GM21423 (cell line): Measurements from ENCODE around the gene TM9SF2.
"Not testable (repeated sequence)": the region's sequence is repeated elsewhere in the genome, so short reads cannot be mapped to it uniquely, and the experiment has no call there.

ENCODE experiments used
- ATAC-seq: cut with Tn5 transposase; IDR thresholded peaks from one replicate; pipeline ENCODE4 v1.9.1; 2021; ENCODE audit warnings: mild to moderate bottlenecking, moderate library complexity; ENCODE audit not compliant: unreplicated experiment

Gene TM9SF2

GRCh38 chr13:99491750-99492149 is 9.5 kb upstream of the TM9SF2 start:
- not testable (repeated sequence) for ATAC-seq

GRCh38 chr13:99495466-99496183 is 5.6 kb upstream of the TM9SF2 start:
- no peak for ATAC-seq

- peak; percentile 34 for ATAC-seq
Observed at GRCh38 chr13:99496184-99497142, 4.8 kb upstream of the TM9SF2 start.

- peak; percentile 44 for ATAC-seq
Observed at GRCh38 chr13:99498171-99499161, 2.8 kb upstream of the TM9SF2 start.

GRCh38 chr13:99500839-99501183 is 461 bp upstream of the TM9SF2 start:
- ATAC-seq, result no peak

- ATAC-seq, result no peak
Observed at GRCh38 chr13:99501848-99502301, 603 bp downstream of the TM9SF2 start.

GRCh38 chr13:99505814-99506269 is 4.6 kb downstream of the TM9SF2 start:
- ATAC-seq, result no peak

GRCh38 chr13:99506634-99507033 is 5.4 kb downstream of the TM9SF2 start:
- ATAC-seq, result peak; percentile 86

GRCh38 chr13:99507054-99507453 is 5.8 kb downstream of the TM9SF2 start:
- no peak for ATAC-seq

GRCh38 chr13:99507551-99507950 is 6.3 kb downstream of the TM9SF2 start:
- ATAC-seq, result no peak

GRCh38 chr13:99507986-99508385 is 6.7 kb downstream of the TM9SF2 start:
- ATAC-seq, result no peak

- no peak for ATAC-seq
Observed at GRCh38 chr13:99509479-99509878, 8.2 kb downstream of the TM9SF2 start.

GRCh38 chr13:99514801-99515200 is 13.5 kb downstream of the TM9SF2 start:
- ATAC-seq, result no peak

- ATAC-seq, result no peak
Observed at GRCh38 chr13:99516153-99516929, 15.1 kb downstream of the TM9SF2 start.

GRCh38 chr13:99517577-99517976 is 16.3 kb downstream of the TM9SF2 start:
- ATAC-seq, result no peak

- ATAC-seq, result no peak
Observed at GRCh38 chr13:99517984-99518383, 16.7 kb downstream of the TM9SF2 start.

- no peak for ATAC-seq
Observed at GRCh38 chr13:99522298-99522697, 21.0 kb downstream of the TM9SF2 start.

- no peak for ATAC-seq
Observed at GRCh38 chr13:99523838-99524237, 22.6 kb downstream of the TM9SF2 start.

GRCh38 chr13:99525967-99526366 is 24.7 kb downstream of the TM9SF2 start:
- no peak for ATAC-seq

GRCh38 chr13:99526549-99526948 is 25.3 kb downstream of the TM9SF2 start:
- no peak for ATAC-seq
